SU-DHL-6 (cell line): ENCODE measurements around the gene AURKB.

ENCODE experiments used
- CTCF ChIP-seq: fragments of 200-600 bp; sonication (generic); IDR thresholded peaks from one replicate; pipeline ENCODE4 v1.5.1; 2017; ENCODE audit warnings: antibody characterized with exemption, mild to moderate bottlenecking, low read length, moderate library complexity; ENCODE audit not compliant: insufficient read depth, poor library complexity, severe bottlenecking
- EZH2phosphoT487 ChIP-seq: fragments of 200-600 bp; sonication (generic), shearing (Covaris generic); conservative IDR thresholded peaks from 2 replicates; pipeline ENCODE4 v1.6.1; 2018; ENCODE audit warnings: mild to moderate bottlenecking, antibody characterized with exemption, low read length, moderate library complexity, mixed read lengths

- no peak for TF ChIP-seq CTCF
- TF ChIP-seq EZH2phosphoT487: no peak
These were observed 50.2 kb downstream of the AURKB start for GRCh38 chr17:8160224-8160577.
